ENCODE measurements around the gene TTN.

TTN gene

GRCh38 chr2:178764097-178764496, 43.1 kb downstream of the TTN start:
- no peak for TF ChIP-seq JUND (IDR thresholded peaks at IDR 0.05; ENCODE audit: low read depth)
- DNase-seq (ENCODE audit: low read depth in 1 of 2, low spot score in 1 of 2), result no peak
- in situ Hi-C loops (cut with HindIII; ENCODE audit: low pct_unique_long_range_greater_than_20kb, low sequenced_read_pairs), result no loop called here

- in situ Hi-C loops (cut with HindIII; ENCODE audit: low pct_unique_long_range_greater_than_20kb, low sequenced_read_pairs), result no loop called here
- peak in 1 of 2 experiments; percentile 60 for DNase-seq (ENCODE audit: low read depth in 1 of 2, low spot score in 1 of 2)
- TF ChIP-seq JUND (IDR thresholded peaks at IDR 0.05; ENCODE audit: low read depth), result no peak
Observed at GRCh38 chr2:178761759-178762371, 45.4 kb downstream of the TTN start.

GRCh38 chr2:178756843-178757242, 50.4 kb downstream of the TTN start:
- in situ Hi-C loops (cut with HindIII; ENCODE audit: low pct_unique_long_range_greater_than_20kb, low sequenced_read_pairs), result no loop called here
- no peak for DNase-seq (ENCODE audit: low read depth in 1 of 2, low spot score in 1 of 2)

GRCh38 chr2:178756343-178756742, 50.9 kb downstream of the TTN start:
- in situ Hi-C loops (cut with HindIII; ENCODE audit: low pct_unique_long_range_greater_than_20kb, low sequenced_read_pairs), result no loop called here
- no peak for DNase-seq (ENCODE audit: low read depth in 1 of 2, low spot score in 1 of 2)

More at GRCh38 chr2:178756843-178757242, 50.4 kb downstream of the TTN start:
- TF ChIP-seq JUND (IDR thresholded peaks at IDR 0.05; ENCODE audit: low read depth), result no peak

GRCh38 chr2:178747767-178748166, 59.5 kb downstream of the TTN start:
- in situ Hi-C loops (cut with HindIII; ENCODE audit: low pct_unique_long_range_greater_than_20kb, low sequenced_read_pairs), result no loop called here
- TF ChIP-seq JUND (IDR thresholded peaks at IDR 0.05; ENCODE audit: low read depth), result no peak
- no peak for DNase-seq (ENCODE audit: low read depth in 1 of 2, low spot score in 1 of 2)

More at GRCh38 chr2:178756343-178756742, 50.9 kb downstream of the TTN start:
- TF ChIP-seq JUND (IDR thresholded peaks at IDR 0.05; ENCODE audit: low read depth), result no peak

- no peak for TF ChIP-seq JUND (IDR thresholded peaks at IDR 0.05; ENCODE audit: low read depth)
- in situ Hi-C loops (cut with HindIII; ENCODE audit: low pct_unique_long_range_greater_than_20kb, low sequenced_read_pairs), result no loop called here
- no peak for DNase-seq (ENCODE audit: low read depth in 1 of 2, low spot score in 1 of 2)
Observed at GRCh38 chr2:178734518-178734917, 72.7 kb downstream of the TTN start.

- no peak for DNase-seq (ENCODE audit: low read depth in 1 of 2, low spot score in 1 of 2)
- in situ Hi-C loops (cut with HindIII; ENCODE audit: low pct_unique_long_range_greater_than_20kb, low sequenced_read_pairs), result no loop called here
- no peak for TF ChIP-seq JUND (IDR thresholded peaks at IDR 0.05; ENCODE audit: low read depth)
Observed at GRCh38 chr2:178733975-178734374, 73.2 kb downstream of the TTN start.

GRCh38 chr2:178732913-178733312, 74.3 kb downstream of the TTN start:
- no peak for DNase-seq (ENCODE audit: low read depth in 1 of 2, low spot score in 1 of 2)
- TF ChIP-seq JUND (IDR thresholded peaks at IDR 0.05; ENCODE audit: low read depth), result no peak
- in situ Hi-C loops (cut with HindIII; ENCODE audit: low pct_unique_long_range_greater_than_20kb, low sequenced_read_pairs), result no loop called here

- no peak for TF ChIP-seq JUND (IDR thresholded peaks at IDR 0.05; ENCODE audit: low read depth)
Observed at GRCh38 chr2:178731300-178731699, 75.9 kb downstream of the TTN start.

GRCh38 chr2:178730049-178730448, 77.2 kb downstream of the TTN start:
- TF ChIP-seq JUND (IDR thresholded peaks at IDR 0.05; ENCODE audit: low read depth), result no peak
- no peak for DNase-seq (ENCODE audit: low read depth in 1 of 2, low spot score in 1 of 2)
- in situ Hi-C loops (cut with HindIII; ENCODE audit: low pct_unique_long_range_greater_than_20kb, low sequenced_read_pairs), result no loop called here

More at GRCh38 chr2:178731300-178731699, 75.9 kb downstream of the TTN start:
- in situ Hi-C loops (cut with HindIII; ENCODE audit: low pct_unique_long_range_greater_than_20kb, low sequenced_read_pairs), result no loop called here
- no peak for DNase-seq (ENCODE audit: low read depth in 1 of 2, low spot score in 1 of 2)

- in situ Hi-C loops (cut with HindIII; ENCODE audit: low pct_unique_long_range_greater_than_20kb, low sequenced_read_pairs), result no loop called here
- no peak for TF ChIP-seq JUND (IDR thresholded peaks at IDR 0.05; ENCODE audit: low read depth)
- no peak for DNase-seq (ENCODE audit: low read depth in 1 of 2, low spot score in 1 of 2)
Observed at GRCh38 chr2:178723786-178724346, 83.4 kb downstream of the TTN start.

- no peak for TF ChIP-seq JUND (IDR thresholded peaks at IDR 0.05; ENCODE audit: low read depth)
- in situ Hi-C loops (cut with HindIII; ENCODE audit: low pct_unique_long_range_greater_than_20kb, low sequenced_read_pairs), result no loop called here
- no peak for DNase-seq (ENCODE audit: low read depth in 1 of 2, low spot score in 1 of 2)
Observed at GRCh38 chr2:178722296-178722695, 84.9 kb downstream of the TTN start.

GRCh38 chr2:178718988-178719387, 88.2 kb downstream of the TTN start:
- in situ Hi-C loops (cut with HindIII; ENCODE audit: low pct_unique_long_range_greater_than_20kb, low sequenced_read_pairs), result no loop called here
- TF ChIP-seq JUND (IDR thresholded peaks at IDR 0.05; ENCODE audit: low read depth), result no peak
- no peak for DNase-seq (ENCODE audit: low read depth in 1 of 2, low spot score in 1 of 2)

GRCh38 chr2:178718283-178718682, 88.9 kb downstream of the TTN start:
- in situ Hi-C loops (cut with HindIII; ENCODE audit: low pct_unique_long_range_greater_than_20kb, low sequenced_read_pairs), result no loop called here
- TF ChIP-seq JUND (IDR thresholded peaks at IDR 0.05; ENCODE audit: low read depth), result no peak
- DNase-seq (ENCODE audit: low read depth in 1 of 2, low spot score in 1 of 2), result no peak
